ENCODE data around the gene EIF1AD.

DNA sequence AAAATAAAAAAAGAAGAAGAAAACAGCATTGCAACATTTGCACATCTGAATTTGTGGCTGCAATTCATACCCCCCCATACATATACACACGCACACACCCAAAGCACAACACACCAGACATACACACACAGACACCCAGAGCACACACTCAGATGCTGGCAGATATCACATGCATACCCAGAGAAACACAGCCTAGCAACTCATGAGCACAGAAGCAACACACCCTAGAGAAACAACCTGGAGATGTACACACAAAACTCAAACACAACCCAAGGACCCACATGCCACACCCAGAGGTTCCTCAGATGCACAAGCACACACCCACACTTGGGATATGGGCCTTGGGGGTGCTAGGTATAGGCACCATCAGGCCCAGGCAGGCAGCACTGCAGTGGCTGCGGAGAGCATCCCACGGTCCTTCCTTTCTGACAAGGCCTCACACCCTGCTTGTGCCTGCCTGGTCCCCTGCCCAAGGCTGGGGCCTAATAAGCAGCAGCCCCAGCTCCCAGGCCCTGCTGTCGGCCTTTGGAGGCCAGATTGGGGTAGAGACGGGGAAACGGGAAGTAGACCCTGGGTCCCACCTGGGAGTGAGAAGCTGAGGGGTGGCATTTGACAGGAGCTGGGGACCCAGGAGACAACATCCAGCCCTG, 13.0 kb upstream of the EIF1AD start:
- TF ChIP-seq, protein P1, sequence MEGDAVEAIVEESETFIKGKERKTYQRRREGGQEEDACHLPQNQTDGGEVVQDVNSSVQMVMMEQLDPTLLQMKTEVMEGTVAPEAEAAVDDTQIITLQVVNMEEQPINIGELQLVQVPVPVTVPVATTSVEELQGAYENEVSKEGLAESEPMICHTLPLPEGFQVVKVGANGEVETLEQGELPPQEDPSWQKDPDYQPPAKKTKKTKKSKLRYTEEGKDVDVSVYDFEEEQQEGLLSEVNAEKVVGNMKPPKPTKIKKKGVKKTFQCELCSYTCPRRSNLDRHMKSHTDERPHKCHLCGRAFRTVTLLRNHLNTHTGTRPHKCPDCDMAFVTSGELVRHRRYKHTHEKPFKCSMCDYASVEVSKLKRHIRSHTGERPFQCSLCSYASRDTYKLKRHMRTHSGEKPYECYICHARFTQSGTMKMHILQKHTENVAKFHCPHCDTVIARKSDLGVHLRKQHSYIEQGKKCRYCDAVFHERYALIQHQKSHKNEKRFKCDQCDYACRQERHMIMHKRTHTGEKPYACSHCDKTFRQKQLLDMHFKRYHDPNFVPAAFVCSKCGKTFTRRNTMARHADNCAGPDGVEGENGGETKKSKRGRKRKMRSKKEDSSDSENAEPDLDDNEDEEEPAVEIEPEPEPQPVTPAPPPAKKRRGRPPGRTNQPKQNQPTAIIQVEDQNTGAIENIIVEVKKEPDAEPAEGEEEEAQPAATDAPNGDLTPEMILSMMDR (IDR thresholded peaks at IDR 0.05), result no peak
- TF ChIP-seq ZFX (IDR thresholded peaks at IDR 0.05; ENCODE audit: borderline replicate concordance), result no peak

Data from 22Rv1 (cell line).